GM11168 (cell line): Measurements from ENCODE around the gene ASB6.

Experiments used
- in situ Hi-C: fragments of 300-500 bp; cut with MboI; formaldehyde crosslinking; loops from one replicate; pipeline ENCODE4 v1.12.0; 2022; ENCODE audit warnings: low sequenced_read_pairs; ENCODE audit not compliant: unreplicated experiment

ASB6 gene

DNA sequence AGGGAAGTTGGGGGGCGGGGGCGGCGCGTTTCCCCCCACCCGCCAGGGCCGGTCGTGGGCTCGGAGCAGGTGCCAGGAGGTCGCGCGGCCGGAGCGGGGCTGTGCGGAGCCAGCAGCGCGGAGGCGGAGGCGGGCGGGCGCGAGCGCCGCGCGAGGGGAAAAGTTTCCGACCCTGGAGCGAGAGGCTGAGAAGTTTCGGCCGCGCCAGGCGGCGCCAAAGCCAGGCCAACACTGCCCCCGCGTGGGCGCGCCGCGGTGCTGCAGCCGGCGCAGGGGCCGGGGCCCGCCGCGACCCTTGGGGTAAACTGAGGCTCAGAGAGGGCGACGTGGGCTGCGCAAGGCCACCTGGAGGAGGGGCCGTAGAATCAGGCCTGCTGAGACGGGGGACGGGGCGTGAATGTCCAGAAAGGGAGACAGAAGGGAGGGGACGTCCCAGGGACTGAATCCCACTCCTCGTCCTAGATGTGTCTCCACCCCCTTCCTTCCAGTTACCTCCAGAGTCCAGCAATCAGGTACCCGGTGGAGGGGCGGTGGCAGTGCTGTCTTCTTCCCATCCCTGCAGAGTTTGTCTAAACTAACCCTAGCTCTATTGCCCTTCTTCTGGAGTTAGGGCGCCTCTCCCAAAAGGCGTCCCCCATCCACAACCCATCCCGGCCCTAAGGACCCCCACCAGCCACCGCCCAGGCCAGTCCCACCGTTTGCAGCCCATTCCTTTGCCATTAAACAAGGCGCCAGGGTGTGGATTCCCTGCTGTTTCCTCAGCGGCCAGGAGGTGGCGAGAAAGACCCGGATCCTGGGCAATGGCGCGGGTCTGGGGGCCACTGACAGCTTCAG, 31.3 kb downstream of the ASB6 start:
- in situ Hi-C loops = loop anchor here (5.0 to 10.0 kb wide), 2 partner anchors 446 to 488 kb away; no protein-coding TSS in a partner anchor

- in situ Hi-C loops = loop anchor here (5.0 to 10.0 kb wide), 2 partner anchors 445 to 488 kb away; no protein-coding TSS in a partner anchor
Observed at GRCh38 chr9:129610213-129610472, 31.8 kb downstream of the ASB6 start.

- in situ Hi-C loops = loop anchor here (5.0 to 10.0 kb wide), 2 partner anchors 445 to 487 kb away; no protein-coding TSS in a partner anchor
Observed at GRCh38 chr9:129609486-129610212, 32.3 kb downstream of the ASB6 start.

DNA sequence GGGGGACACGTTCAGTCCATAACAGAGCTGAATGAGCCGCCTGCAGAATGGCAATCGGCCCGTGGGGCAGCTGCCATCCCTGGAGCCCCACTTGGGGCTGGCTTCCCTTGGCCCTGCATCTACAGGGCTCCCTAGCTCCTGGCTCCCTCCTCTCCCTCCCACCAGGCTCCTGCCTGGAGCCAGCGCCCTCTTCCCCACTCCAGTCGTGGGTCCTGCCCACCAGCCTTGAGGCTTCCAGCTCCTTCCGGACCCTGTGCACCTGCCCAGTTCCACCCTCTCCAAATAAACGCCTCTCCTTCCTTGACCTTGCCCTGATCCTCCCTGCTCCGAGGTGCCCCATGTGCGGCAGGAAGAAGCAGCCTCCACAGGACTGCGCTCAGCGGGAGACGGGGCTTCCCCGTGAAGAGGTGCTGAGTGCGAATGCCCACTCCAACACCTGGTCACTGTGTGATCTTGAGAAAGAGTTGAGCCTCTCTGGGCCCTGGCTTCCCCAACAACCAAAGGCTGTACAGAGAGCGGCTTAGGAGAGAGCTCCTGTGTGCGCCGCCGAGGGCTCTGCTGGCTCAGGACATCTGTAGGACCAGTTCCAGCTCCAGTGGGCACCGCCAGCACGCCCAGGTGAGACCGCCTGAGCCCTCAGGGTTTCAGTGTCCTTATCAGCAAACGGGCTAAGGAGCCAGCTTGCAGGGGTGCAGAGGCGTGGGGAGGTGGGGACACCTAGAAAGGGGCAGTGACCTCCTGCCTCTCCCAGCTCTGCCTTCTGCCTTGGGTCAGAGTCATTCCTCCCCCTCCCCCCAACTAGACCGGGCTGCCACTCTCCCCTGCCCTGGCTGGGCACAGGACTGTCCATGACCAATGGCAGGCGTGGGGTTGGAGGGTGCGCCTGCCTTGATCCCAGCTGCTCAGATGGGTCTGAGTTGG, 33.1 kb downstream of the ASB6 start:
- in situ Hi-C loops = no loop called here

GRCh38 chr9:129607027-129607387, 34.9 kb downstream of the ASB6 start:
- in situ Hi-C loops = no loop called here

DNA sequence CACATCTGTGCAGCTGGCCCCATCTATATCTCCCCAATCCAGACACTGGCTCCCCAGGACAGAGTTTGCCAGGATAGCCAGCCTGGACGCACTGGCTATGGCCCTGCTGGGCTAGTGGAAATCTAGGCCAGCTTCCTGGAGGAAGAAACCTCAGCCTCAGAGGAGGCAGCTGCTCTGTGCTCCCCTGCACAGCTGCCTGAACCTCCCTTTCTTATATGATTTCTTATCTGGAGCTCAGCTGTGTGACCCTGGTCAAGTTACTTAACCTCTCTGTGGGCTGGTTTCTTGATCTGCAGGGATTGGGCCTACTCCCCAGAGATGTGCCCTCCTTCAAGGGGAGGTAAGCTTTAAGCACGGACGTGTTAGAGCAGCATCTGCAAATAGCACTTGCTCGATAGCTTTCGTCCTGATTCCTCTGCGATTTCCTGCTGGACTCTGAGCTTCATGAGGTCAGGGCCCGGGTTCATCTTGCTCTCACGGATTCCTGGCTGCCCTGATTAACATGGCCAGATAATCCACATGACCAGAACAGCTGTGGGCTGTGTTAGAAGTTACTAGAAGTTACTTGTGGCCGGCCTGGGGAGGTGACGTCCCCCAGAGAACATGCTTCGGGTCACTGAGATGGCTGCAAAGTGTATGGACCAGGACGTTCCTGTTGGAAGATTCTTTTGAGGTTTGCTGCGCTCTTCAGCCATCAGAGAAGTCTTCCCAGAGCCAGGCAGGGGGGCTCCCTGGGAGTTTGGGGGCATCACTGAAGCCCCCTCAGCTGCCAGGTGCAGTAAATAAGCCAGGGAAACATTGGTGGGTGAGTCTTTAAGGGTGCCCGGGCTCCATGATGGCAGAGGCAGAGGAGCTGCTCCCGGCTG, 35.6 kb downstream of the ASB6 start:
- in situ Hi-C loops = no loop called here

DNA sequence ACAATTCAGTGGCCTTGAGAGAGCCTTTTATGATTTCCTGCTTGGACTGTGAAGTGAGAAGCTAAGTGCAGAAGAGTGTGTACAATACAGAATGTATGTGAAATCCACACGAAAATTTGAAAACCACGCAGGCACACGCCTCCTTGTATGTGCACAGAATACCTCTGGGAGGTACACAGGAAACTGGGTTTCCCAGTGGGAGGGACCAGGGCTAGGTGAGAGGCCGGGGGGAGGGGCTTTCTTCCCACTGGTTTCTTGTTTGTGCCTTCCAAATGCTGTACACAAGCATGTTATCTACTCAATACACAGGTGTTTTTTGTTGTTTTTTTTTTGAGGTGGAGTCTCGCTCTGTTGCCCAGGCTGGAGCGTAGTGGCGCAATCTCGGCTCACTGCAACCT, 37.2 kb downstream of the ASB6 start:
- in situ Hi-C loops = no loop called here

- in situ Hi-C loops = no loop called here
Observed at GRCh38 chr9:129604056-129604765, 37.7 kb downstream of the ASB6 start.

- in situ Hi-C loops = no loop called here
Observed at GRCh38 chr9:129602598-129603415, 39.1 kb downstream of the ASB6 start.

DNA sequence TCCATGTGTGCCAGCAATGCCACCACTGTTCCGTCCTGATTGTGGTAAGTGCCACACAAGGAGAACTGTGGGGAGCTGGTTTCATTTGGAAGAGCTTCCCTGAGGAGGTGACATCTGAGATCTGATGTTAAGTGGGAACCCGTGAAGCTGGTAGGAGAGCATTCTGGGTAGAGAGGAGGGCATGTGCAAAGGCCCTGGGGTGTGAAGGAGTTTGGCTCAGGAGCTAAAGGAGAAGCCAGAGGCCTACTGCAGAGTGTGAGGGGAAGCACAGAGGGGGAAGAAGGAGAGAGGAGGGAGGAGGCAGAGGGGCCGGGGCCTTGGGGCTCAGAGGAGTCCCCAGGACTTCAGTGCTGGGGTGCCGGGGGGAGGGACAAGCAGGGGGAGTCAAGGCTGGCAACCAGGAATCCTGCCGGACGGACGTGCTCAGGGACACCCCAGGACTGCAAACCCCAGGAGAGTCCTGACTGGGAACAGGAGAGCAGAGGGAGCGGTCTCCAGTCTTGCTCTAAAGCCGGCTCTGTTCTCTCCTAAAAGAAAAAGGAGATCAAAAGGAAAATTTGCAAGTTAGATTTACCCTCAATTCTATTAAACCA, 40.8 kb downstream of the ASB6 start:
- in situ Hi-C loops = no loop called here

DNA sequence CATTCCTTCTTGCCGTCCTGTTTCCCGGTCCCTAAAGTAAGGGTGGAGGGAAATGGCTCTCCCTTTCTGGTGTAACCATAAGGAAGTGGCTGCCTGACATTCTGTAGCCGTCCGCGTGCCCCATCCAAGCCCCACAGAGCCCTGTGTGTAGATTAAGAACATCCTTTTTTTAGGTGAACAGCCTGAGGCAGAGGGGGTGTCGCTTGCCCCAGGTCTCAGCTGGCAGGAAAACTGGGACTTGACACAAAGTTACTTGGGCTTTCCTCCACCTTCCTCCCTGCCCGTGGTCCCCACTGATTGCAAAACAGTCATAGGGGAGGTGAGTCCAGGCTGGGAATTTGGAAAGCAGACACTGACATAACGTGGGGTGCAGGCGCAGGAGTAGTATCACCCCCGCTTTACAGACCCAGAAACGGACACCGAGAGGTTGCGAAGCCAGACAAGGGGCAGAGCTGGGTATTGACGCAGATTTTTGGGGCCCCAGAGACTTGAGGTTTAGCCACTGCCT, 43.8 kb downstream of the ASB6 start:
- in situ Hi-C loops = loop anchor here (10.0 kb wide), 1 partner anchor 423 kb away; the partner anchor contains the start of gene IER5L

- in situ Hi-C loops = loop anchor here (10.0 kb wide), 1 partner anchor 423 kb away; the partner anchor contains the start of gene IER5L
Observed at GRCh38 chr9:129597355-129598088, 44.4 kb downstream of the ASB6 start.

- in situ Hi-C loops = loop anchor here (10.0 kb wide), 1 partner anchor 422 kb away; the partner anchor contains the start of gene IER5L
Observed at GRCh38 chr9:129596541-129597331, 45.2 kb downstream of the ASB6 start.

- in situ Hi-C loops = loop anchor here (10.0 kb wide), 1 partner anchor 421 kb away; the partner anchor contains the start of gene IER5L
Observed at GRCh38 chr9:129595903-129596540, 45.9 kb downstream of the ASB6 start.

DNA sequence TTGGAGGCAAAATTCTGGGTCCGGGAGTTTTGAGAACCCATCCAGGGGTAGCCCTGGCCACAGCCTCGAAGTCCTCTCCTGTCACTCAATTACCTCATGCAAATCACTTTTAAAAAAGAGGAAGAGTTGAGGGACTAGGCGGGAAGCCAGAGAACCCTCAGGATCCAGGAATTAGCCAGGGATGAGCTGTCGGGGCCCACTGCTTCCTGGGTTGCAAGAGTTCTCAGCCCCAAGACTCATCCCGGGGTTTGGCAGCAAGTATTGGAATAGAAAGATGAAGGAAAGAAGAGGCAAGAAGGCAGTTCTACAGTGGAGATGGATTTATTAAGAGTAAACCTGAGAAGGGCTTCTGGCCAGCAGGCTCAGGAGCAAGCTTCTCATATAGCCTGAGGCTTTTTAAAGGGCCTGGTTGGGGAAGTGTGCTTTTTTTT, 46.6 kb downstream of the ASB6 start:
- in situ Hi-C loops = loop anchor here (10.0 kb wide), 1 partner anchor 421 kb away; the partner anchor contains the start of gene IER5L
